ENCODE results near the gene TYRO3.
"Not testable (repeated sequence)": the region's sequence is repeated elsewhere in the genome, so short reads cannot be mapped to it uniquely, and the experiment has no call there.

Gene TYRO3

DNA sequence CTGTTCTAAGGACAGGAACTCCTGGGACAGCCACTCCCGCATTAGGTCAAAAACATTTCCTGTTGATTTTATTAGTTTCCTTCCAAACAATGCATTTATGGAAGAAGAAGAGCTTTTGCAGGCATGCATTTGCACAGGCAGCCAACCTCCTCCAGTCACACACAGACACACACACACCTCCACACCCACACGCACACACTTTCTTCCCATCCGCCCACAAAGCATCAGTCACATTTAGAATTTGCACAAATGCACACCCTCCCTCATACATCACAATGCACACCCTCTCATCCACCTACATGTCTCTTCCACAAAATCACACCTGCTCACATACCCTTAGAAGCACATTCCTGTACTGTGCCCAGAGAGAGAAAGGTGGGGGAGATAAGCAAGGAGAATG lies 4.1 kb upstream of the TYRO3 start:
- no peak for DNase-seq

GRCh38 chr15:41556677-41557076 lies 2.3 kb upstream of the TYRO3 start:
- DNase-seq = no peak

- DNase-seq = peak; percentile 80
These were observed 1.2 kb upstream of the TYRO3 start for GRCh38 chr15:41557673-41558399.

DNA sequence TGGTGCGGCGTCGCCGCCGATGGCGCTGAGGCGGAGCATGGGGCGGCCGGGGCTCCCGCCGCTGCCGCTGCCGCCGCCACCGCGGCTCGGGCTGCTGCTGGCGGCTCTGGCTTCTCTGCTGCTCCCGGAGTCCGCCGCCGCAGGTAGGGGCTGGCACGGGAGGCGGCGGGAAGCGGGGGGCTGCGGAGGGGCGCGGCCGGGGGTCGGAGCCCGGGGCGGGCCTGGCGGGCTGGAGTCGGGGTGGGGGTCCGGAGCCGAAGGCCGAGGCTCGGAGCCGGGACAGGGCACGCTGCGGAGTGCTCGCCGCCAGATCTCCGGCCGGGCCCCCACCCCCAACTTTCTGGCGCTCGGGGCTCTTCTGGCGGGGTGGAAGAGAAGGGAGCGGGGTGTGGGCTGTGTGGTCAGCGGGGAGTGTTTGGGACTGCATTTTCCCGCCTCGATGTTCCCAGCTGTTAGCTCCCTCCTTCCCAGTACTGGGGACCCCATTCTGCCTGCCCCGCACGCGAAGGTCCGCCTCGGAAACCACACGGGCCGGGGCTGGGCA lies 299 bp downstream of the TYRO3 start:
- no peak for DNase-seq

DNA sequence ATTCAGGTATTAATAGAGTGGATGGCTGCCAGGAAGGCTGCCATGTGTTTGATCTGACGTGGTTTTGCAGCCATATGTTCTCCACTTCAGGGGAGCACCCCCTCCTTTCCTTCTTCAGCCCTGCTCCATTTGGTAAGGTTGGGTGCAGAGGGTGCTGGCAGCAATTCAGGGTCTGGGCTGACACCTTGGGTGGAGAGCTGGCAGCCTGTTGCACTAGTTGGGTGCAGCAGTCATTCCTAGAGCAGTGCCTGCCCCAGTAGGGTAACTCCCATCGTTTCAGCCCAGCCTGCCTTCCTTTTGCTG lies 1.5 kb downstream of the TYRO3 start:
- peak; percentile 95 for DNase-seq

DNA sequence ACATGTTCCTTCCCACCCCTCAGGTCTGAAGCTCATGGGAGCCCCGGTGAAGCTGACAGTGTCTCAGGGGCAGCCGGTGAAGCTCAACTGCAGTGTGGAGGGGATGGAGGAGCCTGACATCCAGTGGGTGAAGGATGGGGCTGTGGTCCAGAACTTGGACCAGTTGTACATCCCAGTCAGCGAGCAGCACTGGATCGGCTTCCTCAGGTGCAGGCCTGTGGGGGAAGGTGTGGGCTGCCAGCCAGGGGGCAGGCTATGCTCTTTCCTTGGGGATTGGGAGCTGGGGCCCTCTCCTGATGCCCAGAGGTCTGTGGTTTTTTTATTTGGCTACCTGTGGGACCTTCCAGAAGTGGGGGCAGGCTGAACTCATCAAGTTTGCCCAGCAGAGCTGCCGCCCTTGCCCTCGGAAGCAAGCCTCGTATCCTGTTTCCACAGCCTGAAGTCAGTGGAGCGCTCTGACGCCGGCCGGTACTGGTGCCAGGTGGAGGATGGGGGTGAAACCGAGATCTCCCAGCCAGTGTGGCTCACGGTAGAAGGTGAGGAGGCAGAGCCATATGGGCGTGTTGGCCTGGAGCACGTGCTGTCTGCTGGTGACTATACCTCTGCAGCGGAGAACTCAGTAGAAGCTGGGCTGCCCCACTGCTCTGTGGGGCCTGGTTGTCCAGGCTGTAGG lies 2.2 kb downstream of the TYRO3 start:
- DNase-seq = peak; percentile 83

- no peak for DNase-seq
These were observed 2.7 kb downstream of the TYRO3 start for GRCh38 chr15:41561777-41562145.

DNA sequence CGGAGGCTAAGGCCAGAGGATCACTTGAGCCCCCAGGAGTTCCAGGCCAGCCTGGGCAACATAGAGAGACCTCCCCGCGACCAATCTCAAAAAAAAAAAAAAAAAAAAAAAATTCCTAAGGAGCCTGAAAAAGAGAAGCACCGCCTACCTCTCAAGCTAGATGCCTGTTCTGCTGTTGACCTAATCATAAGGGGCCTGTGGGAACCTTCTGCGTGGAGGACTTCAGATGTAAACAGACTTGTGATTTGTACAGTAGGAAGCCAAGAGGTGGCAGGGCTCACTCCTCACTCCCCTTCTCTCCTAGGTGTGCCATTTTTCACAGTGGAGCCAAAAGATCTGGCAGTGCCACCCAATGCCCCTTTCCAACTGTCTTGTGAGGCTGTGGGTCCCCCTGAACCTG lies 3.2 kb downstream of the TYRO3 start:
- DNase-seq = no peak

DNA sequence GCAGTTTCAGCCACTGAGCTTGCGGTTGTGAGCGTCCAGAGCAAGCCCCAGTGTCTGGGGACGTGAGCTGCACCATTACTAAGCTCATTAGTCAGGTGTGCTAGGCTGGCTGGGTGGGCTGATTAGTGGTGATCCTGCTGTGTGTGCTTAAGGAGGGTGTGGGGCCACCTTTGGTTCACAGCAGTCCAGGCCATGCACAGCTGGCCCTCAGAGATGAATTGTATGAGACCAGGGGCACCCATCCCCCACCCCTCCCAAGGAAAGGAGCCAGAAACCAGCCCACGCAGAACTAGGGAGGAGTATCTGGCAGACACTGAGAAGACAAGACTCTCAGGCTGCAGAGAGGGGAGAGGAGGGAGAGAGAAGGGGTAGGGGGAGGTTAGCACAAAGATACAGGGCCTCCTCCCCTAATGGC lies 3.8 kb downstream of the TYRO3 start:
- no peak for DNase-seq

DNA sequence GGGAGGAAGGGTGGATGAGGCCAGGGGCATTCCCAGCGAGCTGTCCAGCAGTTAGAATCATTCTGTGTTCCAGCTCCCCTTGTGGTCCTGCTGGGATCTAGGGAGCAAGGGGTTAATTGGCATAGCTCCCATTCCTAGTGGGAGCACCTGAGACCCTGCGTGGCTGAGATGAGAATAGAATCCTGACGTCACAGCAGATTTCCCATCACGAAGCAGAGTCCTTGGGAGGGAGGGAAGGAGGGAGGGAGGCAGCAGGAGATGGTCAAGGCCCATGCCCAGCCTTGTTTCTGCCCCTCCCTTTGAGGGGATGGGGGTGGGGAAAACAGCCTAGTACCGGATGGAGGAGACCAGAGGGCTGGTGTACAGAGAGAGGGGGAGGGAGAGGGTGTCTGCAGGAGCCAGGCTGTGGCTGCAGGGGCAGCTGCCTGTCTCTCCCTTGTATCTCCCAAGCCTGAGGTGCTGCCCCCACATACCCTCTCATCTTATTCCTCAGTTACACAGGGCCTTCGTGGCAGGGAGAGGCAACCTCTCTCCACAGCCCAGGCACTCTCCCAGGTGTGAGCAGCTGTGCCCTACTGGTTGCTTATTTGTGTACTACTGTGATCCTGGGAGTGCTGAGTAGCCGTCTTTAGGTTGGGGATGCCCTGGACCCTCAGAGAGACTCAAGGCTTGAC lies 5.4 kb downstream of the TYRO3 start:
- DNase-seq = peak; percentile 16

GRCh38 chr15:41564960-41565502 lies 6.0 kb downstream of the TYRO3 start:
- no peak for DNase-seq

- no peak for DNase-seq
These were observed 6.7 kb downstream of the TYRO3 start for GRCh38 chr15:41565702-41566101.

DNA sequence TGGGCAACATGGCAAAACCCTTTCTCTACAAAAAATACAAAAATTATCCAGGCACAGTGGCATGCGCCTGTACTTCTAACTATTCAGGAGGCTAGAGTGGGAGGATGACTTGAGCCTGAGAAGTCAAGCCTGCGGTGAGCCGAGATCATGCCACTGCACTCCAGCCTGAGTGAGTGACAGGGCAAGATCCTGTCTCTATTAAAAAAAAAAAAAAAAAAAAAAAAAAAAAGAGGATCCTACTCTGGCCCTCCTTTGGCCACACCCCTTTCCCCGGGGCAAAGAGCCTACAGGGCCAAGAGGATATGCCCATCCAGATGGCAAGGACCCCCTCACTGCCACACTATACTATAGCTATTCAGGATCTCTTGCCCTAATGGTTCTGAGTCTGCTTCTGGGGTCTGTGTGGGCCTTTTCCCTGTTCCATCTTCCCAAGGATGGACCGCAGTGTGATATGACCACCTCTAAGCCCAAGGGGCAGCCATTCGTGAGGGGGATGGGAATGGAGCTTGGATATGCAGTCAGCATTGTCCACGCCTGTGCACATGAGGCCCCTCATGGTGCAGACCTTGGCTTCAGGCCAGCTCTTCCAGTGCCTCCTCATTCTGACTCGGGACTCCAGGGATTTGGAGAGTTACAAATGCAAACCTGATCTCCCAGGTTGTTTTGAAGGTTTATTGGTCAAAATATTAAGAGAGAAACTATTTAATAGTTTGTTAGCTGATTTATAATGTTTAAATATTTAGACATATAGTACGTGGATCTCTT lies 7.3 kb downstream of the TYRO3 start:
- DNase-seq = peak; percentile 77

- no peak for DNase-seq
These were observed 8.2 kb downstream of the TYRO3 start for GRCh38 chr15:41567261-41567660.

- no peak for DNase-seq
These were observed 8.8 kb downstream of the TYRO3 start for GRCh38 chr15:41567862-41568261.

- DNase-seq = no peak
These were observed 9.5 kb downstream of the TYRO3 start for GRCh38 chr15:41568350-41569017.

GRCh38 chr15:41569232-41569631 lies 10.2 kb downstream of the TYRO3 start:
- not testable (repeated sequence) for DNase-seq

DNA sequence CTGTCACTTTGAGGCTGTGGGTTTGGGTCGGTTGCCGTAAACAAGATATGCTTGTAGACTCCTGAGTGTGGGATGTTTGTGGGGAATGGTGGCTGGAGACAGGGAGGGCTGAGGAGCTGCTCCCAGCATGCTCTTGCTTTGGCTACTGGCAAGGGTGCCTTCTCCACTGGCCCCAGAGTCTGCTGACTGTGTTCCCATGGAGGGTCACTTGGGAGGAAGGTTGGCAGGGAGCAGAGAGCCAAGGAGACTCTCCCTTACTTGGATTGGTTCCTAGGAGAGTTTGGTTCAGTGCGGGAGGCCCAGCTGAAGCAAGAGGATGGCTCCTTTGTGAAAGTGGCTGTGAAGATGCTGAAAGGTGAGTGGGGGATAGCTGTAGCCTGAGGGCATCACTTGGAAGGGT lies 11.8 kb downstream of the TYRO3 start:
- no peak for DNase-seq

- no peak for DNase-seq
These were observed 12.9 kb downstream of the TYRO3 start for GRCh38 chr15:41571948-41572347.

DNA sequence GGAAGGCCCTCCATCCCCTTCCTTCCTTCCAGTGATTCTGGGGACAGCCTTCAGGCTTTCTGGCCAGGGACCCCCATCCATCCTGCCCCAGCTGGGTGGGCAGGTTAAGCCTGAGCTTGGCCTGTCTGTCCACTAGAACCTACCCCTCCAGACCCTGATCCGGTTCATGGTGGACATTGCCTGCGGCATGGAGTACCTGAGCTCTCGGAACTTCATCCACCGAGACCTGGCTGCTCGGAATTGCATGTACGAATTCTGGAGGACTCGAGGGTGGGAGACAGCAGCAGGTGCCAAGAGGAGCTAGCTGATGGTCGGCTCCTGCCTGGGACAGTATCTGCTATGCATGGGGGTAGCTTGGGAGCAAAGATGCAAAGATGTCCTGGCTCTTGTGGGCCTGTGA lies 13.9 kb downstream of the TYRO3 start:
- no peak for DNase-seq

DNA sequence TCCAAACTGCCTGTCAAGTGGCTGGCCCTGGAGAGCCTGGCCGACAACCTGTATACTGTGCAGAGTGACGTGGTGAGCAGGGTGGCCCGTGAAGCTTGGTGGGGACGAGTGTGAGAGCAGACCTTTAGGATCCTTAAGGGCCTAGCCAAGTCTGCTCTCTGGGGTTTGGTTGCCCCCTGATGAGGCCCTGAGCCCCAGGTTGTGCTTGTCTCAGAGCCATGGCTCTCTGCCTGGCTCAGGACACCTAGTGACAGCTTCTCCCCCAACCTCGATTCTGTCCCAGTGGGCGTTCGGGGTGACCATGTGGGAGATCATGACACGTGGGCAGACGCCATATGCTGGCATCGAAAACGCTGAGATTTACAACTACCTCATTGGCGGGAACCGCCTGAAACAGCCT lies 14.4 kb downstream of the TYRO3 start:
- no peak for DNase-seq

DNA sequence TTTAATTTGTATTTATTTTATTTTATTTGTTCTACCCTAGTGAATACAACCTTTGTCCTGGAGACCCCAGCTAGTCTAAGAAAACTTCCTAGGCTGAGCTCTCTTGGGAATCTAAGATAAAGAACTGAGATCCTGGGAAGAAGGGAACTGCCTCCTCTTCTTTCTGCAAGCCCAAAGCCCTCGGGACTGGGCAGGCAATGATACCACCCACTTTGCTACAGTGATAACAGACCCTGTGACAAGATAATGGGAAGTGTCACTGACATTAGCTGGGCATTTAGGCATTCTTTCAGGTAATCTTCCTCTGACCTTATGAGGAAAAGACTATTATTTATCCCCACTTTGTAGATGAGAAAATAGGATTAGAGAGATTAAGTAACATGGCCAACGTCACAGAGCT lies 15.1 kb downstream of the TYRO3 start:
- no peak for DNase-seq

DNA sequence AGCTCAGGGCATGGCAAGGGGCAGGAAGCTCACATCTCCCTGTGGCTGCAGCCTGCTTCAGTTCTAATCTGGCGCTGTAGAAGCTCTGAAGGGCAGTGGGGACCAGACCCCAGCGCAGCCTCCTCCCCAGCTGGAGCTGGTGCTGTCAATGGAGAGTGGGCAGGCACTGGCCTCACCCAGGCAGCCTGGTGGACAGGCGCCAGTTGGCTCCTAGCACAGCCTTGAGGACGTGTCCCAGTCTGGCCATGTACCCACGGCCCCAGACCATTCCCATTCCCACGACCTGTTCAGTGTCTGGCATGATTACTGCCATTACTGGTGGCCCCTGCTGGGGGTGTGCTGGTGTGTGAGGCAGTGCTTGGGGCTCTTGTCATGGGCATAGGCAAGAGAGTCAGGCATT lies 16.3 kb downstream of the TYRO3 start:
- DNase-seq = no peak
